Natural killer cell (primary cell): ENCODE measurements around the gene CDH2. TPM values are rescaled to one million over a fixed set of nuclear protein-coding genes. Genes with fewer than 3 reads are reported as not detected.

Experiments used
- ATAC-seq, 3 donors: fragments of 150-1000 bp in 2 of 3; fragments of 200-7000 bp in 1 of 3; cut with Tn5 transposase; 1 replicate in 1 of 3; 2 replicates in 2 of 3; pipeline ENCODE4 v1.10.0; 2021; ENCODE audit warnings: mild to moderate bottlenecking in 2 of 3, moderate library complexity in 2 of 3
- DNase-seq, 2 donors: peaks; one replicate each; pipeline versions ENCODE4 v3.0.0 to v3.0.0-alpha.2; 2013 to 2021; ENCODE audit warnings: mixed read lengths in 1 of 2
- H3K27ac ChIP-seq: one replicate; pipeline ENCODE4 v1.5.1; 2013; ENCODE audit warnings: mild to moderate bottlenecking, low read length
- H3K27me3 ChIP-seq: one replicate; pipeline ENCODE4 v1.6.1; 2013; ENCODE audit warnings: low read length; ENCODE audit not compliant: control insufficient read depth, insufficient read depth
- H3K36me3 ChIP-seq: one replicate; pipeline ENCODE4 v1.6.1; 2013; ENCODE audit warnings: low read length; ENCODE audit not compliant: control insufficient read depth, insufficient read depth
- H3K4me1 ChIP-seq: one replicate; pipeline ENCODE4 v1.6.1; 2013; ENCODE audit warnings: low read length; ENCODE audit not compliant: control insufficient read depth, insufficient read depth
- H3K4me3 ChIP-seq: one replicate; pipeline ENCODE4 v1.5.1; 2013; ENCODE audit warnings: low read length
- H3K9me3 ChIP-seq: one replicate; pipeline ENCODE4 v1.6.1; 2013; ENCODE audit warnings: low read length; ENCODE audit not compliant: control insufficient read depth, insufficient read depth
- H3K27ac Mint-ChIP-seq, 2 donors: one replicate each; pipeline ENCODE4 v1.8.0; 2022; ENCODE audit warnings: mild to moderate bottlenecking in 2 of 2, mixed read lengths in 2 of 2, moderate library complexity in 1 of 2
- H3K27me3 Mint-ChIP-seq, 2 donors: one replicate each; pipeline ENCODE4 v1.8.0; 2022; ENCODE audit warnings: low read depth in 2 of 2, mixed read lengths in 2 of 2
- H3K36me3 Mint-ChIP-seq: one replicate; pipeline ENCODE4 v1.8.0; 2022; ENCODE audit warnings: mixed read lengths
- H3K4me1 Mint-ChIP-seq, 2 donors: one replicate each; pipeline ENCODE4 v1.8.0; 2022; ENCODE audit warnings: mixed read lengths in 2 of 2
- H3K4me3 Mint-ChIP-seq: one replicate; pipeline ENCODE4 v1.8.0; 2022; ENCODE audit warnings: mild to moderate bottlenecking, moderate library complexity, mixed read lengths
- H3K9me3 Mint-ChIP-seq, 2 donors: one replicate each; pipeline ENCODE4 v1.8.0; 2022; ENCODE audit warnings: mixed read lengths in 2 of 2
- WGBS: methylation state at CpG from one replicate; pipeline ENCODE4 v1.1.7; 2013; ENCODE audit warnings: missing lambda C conversion rate; ENCODE audit not compliant: insufficient coverage; 5-methylcytosine and 5-hydroxymethylcytosine counted together
- intact Hi-C: fragments of 100-400 bp; cut with micrococcal nuclease; formaldehyde crosslinking; loops from one replicate; pipeline ENCODE4 v1.14.2; 2022
- total RNA-seq, 4 donors: library from RNA; stranded (reverse); fragments of 120-200 nt in 1 of 4; gene quantifications; one replicate each; pipeline versions ENCODE4 v1.2.3 to v1.2.4, GENCODE V29; 2013 to 2022
- TF ChIP-seq, protein P1 (sequence below): fragments of 200-600 bp; IDR thresholded peaks from one replicate; pipeline ENCODE4 v1.8.0; 2022; ENCODE audit warnings: antibody characterized with exemption

Gene CDH2
- total RNA-seq, 3 donors from 2014 or later (not counting 1 experiment from before 2014, with no cell fraction given) = 0.09 to 0.35 (median 0.26) TPM

DNA sequence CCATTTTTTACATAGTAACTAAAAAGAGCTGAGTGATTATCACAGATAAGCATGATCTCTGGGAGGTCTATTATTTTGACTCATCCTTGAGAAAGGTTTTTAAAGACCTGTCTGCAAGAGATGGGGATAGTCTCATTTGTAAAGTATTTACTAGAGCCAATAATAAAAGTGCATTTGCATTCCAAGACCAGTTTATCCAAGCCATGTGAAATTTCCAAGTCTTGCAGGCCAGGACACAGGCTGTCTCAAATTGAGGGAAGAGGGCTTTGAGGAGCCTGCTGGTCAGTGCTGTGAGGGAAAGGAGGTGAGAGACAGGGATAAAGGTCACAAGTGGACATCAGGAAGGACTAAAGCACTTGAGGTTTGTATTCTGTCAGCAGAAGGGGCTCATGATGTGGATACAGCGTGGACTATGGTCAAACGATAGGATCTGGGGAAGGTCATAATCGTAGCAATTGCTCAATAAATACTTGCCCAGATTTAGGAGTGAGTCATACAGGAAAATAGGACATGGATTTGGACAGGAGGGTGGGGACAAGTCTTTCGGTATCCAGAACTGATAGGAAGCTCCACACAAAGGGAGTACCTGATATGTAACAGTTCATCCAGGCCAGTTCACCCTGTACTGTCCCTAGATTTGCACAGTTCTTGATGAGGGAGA, 6.6 kb upstream of the CDH2 start:
- Mint-ChIP-seq H3K27ac (no peak overlapping the region), H3K36me3 (peaks cover 3% of the 10 kb centered on the region), H3K4me3 (no peak overlapping the region), H3K9me3 (no peaks in the 10 kb centered on the region), H3K27me3 (peaks cover 14 to 34% of the 10 kb centered on the region in 2 donors), H3K4me1 (no peaks in the 10 kb centered on the region)
- no peak overlapping the region for H3K27ac ChIP-seq
- intact Hi-C loops = no loop called here
- H3K9me3 ChIP-seq = no peaks in the 10 kb centered on the region
- H3K36me3 ChIP-seq = no peaks in the 10 kb centered on the region
- ATAC-seq (no peak), DNase-seq (no peak)
- no peak overlapping the region for H3K4me3 ChIP-seq
- no peaks in the 10 kb centered on the region for H3K4me1 ChIP-seq
- WGBS = 82% methylated on average over 4 of the region's 4 CpGs
- H3K27me3 ChIP-seq = peaks cover under 1% of the 10 kb centered on the region
- TF ChIP-seq, protein P1, sequence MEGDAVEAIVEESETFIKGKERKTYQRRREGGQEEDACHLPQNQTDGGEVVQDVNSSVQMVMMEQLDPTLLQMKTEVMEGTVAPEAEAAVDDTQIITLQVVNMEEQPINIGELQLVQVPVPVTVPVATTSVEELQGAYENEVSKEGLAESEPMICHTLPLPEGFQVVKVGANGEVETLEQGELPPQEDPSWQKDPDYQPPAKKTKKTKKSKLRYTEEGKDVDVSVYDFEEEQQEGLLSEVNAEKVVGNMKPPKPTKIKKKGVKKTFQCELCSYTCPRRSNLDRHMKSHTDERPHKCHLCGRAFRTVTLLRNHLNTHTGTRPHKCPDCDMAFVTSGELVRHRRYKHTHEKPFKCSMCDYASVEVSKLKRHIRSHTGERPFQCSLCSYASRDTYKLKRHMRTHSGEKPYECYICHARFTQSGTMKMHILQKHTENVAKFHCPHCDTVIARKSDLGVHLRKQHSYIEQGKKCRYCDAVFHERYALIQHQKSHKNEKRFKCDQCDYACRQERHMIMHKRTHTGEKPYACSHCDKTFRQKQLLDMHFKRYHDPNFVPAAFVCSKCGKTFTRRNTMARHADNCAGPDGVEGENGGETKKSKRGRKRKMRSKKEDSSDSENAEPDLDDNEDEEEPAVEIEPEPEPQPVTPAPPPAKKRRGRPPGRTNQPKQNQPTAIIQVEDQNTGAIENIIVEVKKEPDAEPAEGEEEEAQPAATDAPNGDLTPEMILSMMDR = no peak

DNA sequence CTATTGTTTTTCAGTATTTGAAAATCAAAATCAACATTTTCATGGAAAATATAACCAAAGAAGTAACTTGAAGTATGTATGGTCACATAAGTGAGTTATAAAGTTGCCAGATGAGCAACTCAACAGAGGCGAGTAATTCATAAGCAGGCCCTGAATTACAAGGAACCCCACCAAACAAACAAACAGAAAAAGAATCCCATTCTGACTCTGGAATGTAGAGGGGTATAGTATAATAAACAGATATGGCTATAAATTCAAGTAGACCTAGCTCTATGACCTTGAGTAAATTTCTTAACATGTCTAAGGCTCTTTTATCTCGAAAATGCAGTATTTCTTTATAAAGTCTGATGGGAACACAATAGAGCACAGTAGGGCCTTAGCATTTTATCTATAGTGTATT, 4.7 kb upstream of the CDH2 start:
- no peaks in the 10 kb centered on the region for H3K4me1 Mint-ChIP-seq
- H3K27ac Mint-ChIP-seq = no peak overlapping the region
- Histone ChIP-seq H3K27me3 (peaks cover 5% of the 10 kb centered on the region), H3K36me3 (no peaks in the 10 kb centered on the region), H3K4me1 (peaks cover 4% of the 10 kb centered on the region), H3K9me3 (no peaks in the 10 kb centered on the region), H3K27ac (no peak overlapping the region), H3K4me3 (no peak overlapping the region)
- TF ChIP-seq, protein P1 = no peak
- peaks cover 7% of the 10 kb centered on the region for H3K36me3 Mint-ChIP-seq
- no peaks in the 10 kb centered on the region for H3K9me3 Mint-ChIP-seq
- ATAC-seq (no peak), DNase-seq (no peak)
- H3K4me3 Mint-ChIP-seq = no peak overlapping the region
- intact Hi-C loops = no loop called here
- 40% methylated on average over 1 of the region's 2 CpGs for WGBS
- H3K27me3 Mint-ChIP-seq = peaks cover 20 to 39% of the 10 kb centered on the region in 2 donors

DNA sequence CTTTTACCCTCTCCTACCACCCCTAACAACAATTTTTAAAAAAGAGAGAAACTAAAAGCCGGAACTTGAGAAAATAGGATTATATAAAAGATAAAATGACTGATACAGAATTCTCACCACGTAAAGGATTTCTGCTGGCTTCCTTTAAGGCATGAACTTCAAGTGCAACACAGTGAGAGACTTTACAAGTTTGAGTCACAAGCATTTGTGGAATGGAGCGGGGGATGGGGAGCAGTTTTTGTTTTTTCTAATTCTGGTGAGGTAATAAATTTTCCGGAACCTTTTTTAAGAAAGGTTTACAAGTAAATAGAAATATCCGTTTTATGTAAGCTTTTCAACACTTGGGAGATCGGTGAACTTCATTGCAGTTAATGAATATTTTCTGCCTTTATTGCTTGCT, 1.8 kb upstream of the CDH2 start:
- H3K36me3 ChIP-seq = no peaks in the 10 kb centered on the region
- no peaks in the 10 kb centered on the region for H3K9me3 Mint-ChIP-seq
- H3K27ac ChIP-seq = no peak overlapping the region
- ATAC-seq (no peak), DNase-seq (no peak)
- peaks cover 15% of the 10 kb centered on the region for H3K4me1 ChIP-seq
- no peak overlapping the region for H3K27ac Mint-ChIP-seq
- TF ChIP-seq, protein P1 = no peak
- 63% methylated on average over 6 of the region's 6 CpGs for WGBS
- intact Hi-C loops = no loop called here
- H3K4me1 Mint-ChIP-seq = peaks cover 11 to 15% of the 10 kb centered on the region in 2 donors
- H3K4me3 Mint-ChIP-seq = peak overlapping the region; percentile 84
- peaks cover 39 to 59% of the 10 kb centered on the region in 2 donors for H3K27me3 Mint-ChIP-seq
- H3K4me3 ChIP-seq = no peak overlapping the region
- H3K27me3 ChIP-seq = peaks cover 26% of the 10 kb centered on the region
- peaks cover 15% of the 10 kb centered on the region for H3K36me3 Mint-ChIP-seq
- no peaks in the 10 kb centered on the region for H3K9me3 ChIP-seq
